Ascending aorta (tissue), 2 donors: ENCODE measurements around the gene F2. TPM values are rescaled to one million over a fixed set of nuclear protein-coding genes. Genes with fewer than 3 reads are reported as not detected.

Experiments
- DNase-seq, 2 donors: peaks; one replicate each; pipeline ENCODE4 v3.0.0-alpha.2; 2019; ENCODE audit warnings: low spot score in 2 of 2
- H3K27ac ChIP-seq, 2 donors: fragments of 200-600 bp; sonication (generic); one replicate each; pipeline ENCODE4 v1.5.1; 2016 to 2017; ENCODE audit warnings: mild to moderate bottlenecking in 1 of 2
- H3K27me3 ChIP-seq: fragments of 200-600 bp; sonication (generic); one replicate; pipeline ENCODE4 v1.5.1; 2017
- H3K36me3 ChIP-seq, 2 donors: fragments of 200-600 bp; sonication (generic); one replicate each; pipeline ENCODE4 v1.5.1; 2016
- H3K4me1 ChIP-seq, 2 donors: fragments of 200-600 bp; sonication (generic); one replicate each; pipeline ENCODE4 v1.5.1; 2016 to 2017; ENCODE audit warnings: mild to moderate bottlenecking in 1 of 2
- H3K4me3 ChIP-seq, 2 donors: fragments of 200-600 bp; sonication (generic); one replicate each; pipeline ENCODE4 v1.5.1; 2016 to 2017; ENCODE audit warnings: mild to moderate bottlenecking in 1 of 2
- H3K9me3 ChIP-seq, 2 donors: fragments of 200-600 bp; sonication (generic); one replicate each; pipeline ENCODE4 v1.5.1; 2016
- intact Hi-C: fragments of 100-400 bp; cut with DNase I; formaldehyde crosslinking; loops from one replicate; pipeline ENCODE4 v1.15.1; 2023
- total RNA-seq: library from RNA; depleted of rRNA; stranded (reverse); fragments of >200 nt; gene quantifications from one replicate; pipeline ENCODE4 v1.1.0, GENCODE V29; 2016
- TF ChIP-seq, protein P1 (sequence below), 3 experiments: fragments of 200-600 bp in 2 of 3; fragments of 450-650 bp in 1 of 3; sonication (generic) in 2 of 3; IDR thresholded peaks; one replicate each; pipeline ENCODE4 v1.5.1; 2016 to 2019; ENCODE audit warnings: antibody characterized with exemption in 3 of 3, mild to moderate bottlenecking in 1 of 3, moderate library complexity in 1 of 3

F2 gene
- total RNA-seq, 1 donor from 2014 or later = 2.6 TPM

DNA sequence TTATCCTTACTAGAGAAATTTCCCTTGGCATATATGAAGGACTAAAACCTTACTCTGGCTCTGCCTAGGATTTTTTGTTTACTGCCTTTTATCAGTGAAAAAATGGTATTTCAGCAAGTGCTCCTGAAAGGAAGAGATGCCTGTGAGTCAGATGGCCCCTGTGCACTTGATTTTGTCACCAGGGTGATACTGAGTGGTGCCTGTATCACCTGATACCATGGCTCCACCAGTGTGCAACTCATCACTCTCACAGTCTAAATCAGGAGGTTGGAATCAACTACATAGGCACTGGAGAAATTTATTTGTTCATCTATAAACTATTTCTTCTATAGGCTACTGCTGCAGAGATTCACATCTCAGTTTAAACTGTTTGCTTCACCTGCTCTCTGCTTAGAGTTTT lies 43.2 kb downstream of the F2 start:
- Histone ChIP-seq H3K36me3 (peaks cover 60 to 88% of the 10 kb centered on the region in 2 donors), H3K9me3 (no peaks in the 10 kb centered on the region), H3K27ac (no peak overlapping the region), H3K27me3 (no peaks in the 10 kb centered on the region), H3K4me3 (no peak overlapping the region), H3K4me1 (no peaks in the 10 kb centered on the region)
- TF ChIP-seq, protein P1, sequence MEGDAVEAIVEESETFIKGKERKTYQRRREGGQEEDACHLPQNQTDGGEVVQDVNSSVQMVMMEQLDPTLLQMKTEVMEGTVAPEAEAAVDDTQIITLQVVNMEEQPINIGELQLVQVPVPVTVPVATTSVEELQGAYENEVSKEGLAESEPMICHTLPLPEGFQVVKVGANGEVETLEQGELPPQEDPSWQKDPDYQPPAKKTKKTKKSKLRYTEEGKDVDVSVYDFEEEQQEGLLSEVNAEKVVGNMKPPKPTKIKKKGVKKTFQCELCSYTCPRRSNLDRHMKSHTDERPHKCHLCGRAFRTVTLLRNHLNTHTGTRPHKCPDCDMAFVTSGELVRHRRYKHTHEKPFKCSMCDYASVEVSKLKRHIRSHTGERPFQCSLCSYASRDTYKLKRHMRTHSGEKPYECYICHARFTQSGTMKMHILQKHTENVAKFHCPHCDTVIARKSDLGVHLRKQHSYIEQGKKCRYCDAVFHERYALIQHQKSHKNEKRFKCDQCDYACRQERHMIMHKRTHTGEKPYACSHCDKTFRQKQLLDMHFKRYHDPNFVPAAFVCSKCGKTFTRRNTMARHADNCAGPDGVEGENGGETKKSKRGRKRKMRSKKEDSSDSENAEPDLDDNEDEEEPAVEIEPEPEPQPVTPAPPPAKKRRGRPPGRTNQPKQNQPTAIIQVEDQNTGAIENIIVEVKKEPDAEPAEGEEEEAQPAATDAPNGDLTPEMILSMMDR (IDR thresholded peaks at IDR 0.05) = no peak
- intact Hi-C loops = no loop called here
- no peak for DNase-seq

DNA sequence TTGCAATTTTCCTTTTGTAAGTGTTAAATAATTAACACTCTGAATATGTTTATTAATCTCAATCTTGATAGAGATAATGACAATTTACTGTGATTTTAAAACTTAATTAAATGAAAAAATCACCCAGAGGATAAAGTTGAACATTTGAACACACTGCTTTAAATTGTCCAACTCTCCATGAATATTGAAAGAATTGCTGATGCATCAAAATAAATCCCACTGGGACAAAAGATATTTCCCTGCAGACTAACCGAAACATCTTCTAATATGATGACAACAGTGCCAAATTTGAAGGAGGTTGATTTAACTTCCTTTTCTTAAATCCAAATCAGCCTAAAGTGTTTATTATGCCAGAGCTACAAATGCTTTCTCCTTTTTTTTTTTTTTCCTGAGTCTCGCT lies 47.6 kb downstream of the F2 start:
- Histone ChIP-seq H3K4me3 (no peak overlapping the region), H3K9me3 (no peaks in the 10 kb centered on the region), H3K27ac (no peak overlapping the region), H3K27me3 (no peaks in the 10 kb centered on the region), H3K36me3 (peaks cover 42 to 82% of the 10 kb centered on the region in 2 donors), H3K4me1 (no peaks in the 10 kb centered on the region)
- intact Hi-C loops = no loop called here
- DNase-seq = no peak
- TF ChIP-seq, protein P1 (IDR thresholded peaks at IDR 0.05) = no peak

- H3K27me3 ChIP-seq = no peaks in the 10 kb centered on the region
- H3K27ac ChIP-seq = no peak overlapping the region
- DNase-seq = no peak
- H3K4me1 ChIP-seq = no peaks in the 10 kb centered on the region
- TF ChIP-seq, protein P1 (IDR thresholded peaks at IDR 0.05) = no peak
- H3K36me3 ChIP-seq = peaks cover 30 to 73% of the 10 kb centered on the region in 2 donors
- H3K9me3 ChIP-seq = no peaks in the 10 kb centered on the region
- H3K4me3 ChIP-seq = no peak overlapping the region
- intact Hi-C loops = no loop called here
Observed at GRCh38 chr11:46769636-46770221, 50.7 kb downstream of the F2 start.

GRCh38 chr11:46776878-46777277 lies 57.9 kb downstream of the F2 start:
- Histone ChIP-seq H3K9me3 (no peaks in the 10 kb centered on the region), H3K4me3 (no peak overlapping the region), H3K27ac (no peak overlapping the region), H3K36me3 (peaks cover 46 to 76% of the 10 kb centered on the region in 2 donors), H3K27me3 (no peaks in the 10 kb centered on the region), H3K4me1 (no peaks in the 10 kb centered on the region)
- intact Hi-C loops = no loop called here
- DNase-seq = no peak
- TF ChIP-seq, protein P1 (IDR thresholded peaks at IDR 0.05) = no peak

DNA sequence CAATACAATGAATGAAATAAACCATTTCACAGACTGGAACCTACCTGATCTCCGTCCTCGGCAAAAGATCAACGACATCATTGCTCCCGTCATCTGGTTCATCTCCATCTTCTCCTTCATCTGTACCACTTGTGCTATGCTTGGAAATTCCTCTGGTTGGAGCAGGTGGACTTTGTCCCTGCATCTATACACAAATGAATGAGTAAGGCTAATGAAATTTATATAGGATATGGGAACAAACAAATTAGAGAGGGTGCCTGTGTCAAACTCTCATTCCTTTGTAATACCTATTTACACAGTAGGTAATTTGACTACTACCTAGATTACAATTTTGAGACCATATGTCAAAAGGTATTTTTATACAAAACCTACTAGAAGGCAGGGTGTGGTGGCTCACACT lies 59.4 kb downstream of the F2 start:
- H3K9me3 ChIP-seq = no peaks in the 10 kb centered on the region
- no peak overlapping the region for H3K27ac ChIP-seq
- no peaks in the 10 kb centered on the region for H3K4me1 ChIP-seq
- no peaks in the 10 kb centered on the region for H3K27me3 ChIP-seq
- intact Hi-C loops = no loop called here
- H3K4me3 ChIP-seq = no peak overlapping the region
- TF ChIP-seq, protein P1 (IDR thresholded peaks at IDR 0.05) = no peak
- H3K36me3 ChIP-seq = peaks cover 56 to 81% of the 10 kb centered on the region in 2 donors
- DNase-seq = no peak

Other genes starting within 250 kb of the F2 start
- gene AMBRA1, start 125.2 kb upstream of the F2 start, total RNA-seq = 12.1 TPM
- not detected for gene HARBI1, start 102.0 kb upstream of the F2 start, total RNA-seq
- gene ATG13, start 101.7 kb upstream of the F2 start, total RNA-seq = 208 TPM
- gene ARHGAP1, start 18.6 kb upstream of the F2 start, total RNA-seq = 104 TPM
- 9.7 TPM for gene ZNF408, start 18.2 kb upstream of the F2 start, total RNA-seq
- 13.5 TPM for gene CKAP5, start 127.1 kb downstream of the F2 start, total RNA-seq
- 4.9 TPM for gene LRP4, start 199.3 kb downstream of the F2 start, total RNA-seq
- 16.6 TPM for gene CSTPP1, start 217.5 kb downstream of the F2 start, total RNA-seq